GM12878 (cell line): ENCODE measurements around the gene GRIK5. TPM values are rescaled to one million over a fixed set of nuclear protein-coding genes. Genes with fewer than 3 reads are reported as not detected.

Experiments
- ATF7 ChIP-seq: fragments of 450-650 bp; IDR thresholded peaks from 2 replicates; pipeline ENCODE4 v1.6.1; 2016; ENCODE audit warnings: low read depth, mild to moderate bottlenecking
- BCL11A ChIP-seq: IDR thresholded peaks from 2 replicates; pipeline ENCODE4 v1.6.1; 2011; ENCODE audit warnings: low read depth, low read length
- BHLHE40 ChIP-seq, 2 experiments: fragments of 450-650 bp in 1 of 2; IDR thresholded peaks; 2 replicates each; pipeline ENCODE4 v1.6.1; 2011 to 2017; ENCODE audit warnings: low read depth in 2 of 2, borderline replicate concordance in 1 of 2, improper control_type of control experiment in 1 of 2, low read length in 1 of 2, mild to moderate bottlenecking in 1 of 2
- CHD1 ChIP-seq: IDR thresholded peaks from 2 replicates; pipeline ENCODE4 v1.6.1; 2012; ENCODE audit warnings: low read depth, low read length, improper control_type of control experiment
- EED ChIP-seq: sonication (generic); IDR thresholded peaks from 2 replicates; pipeline ENCODE4 v1.6.1; 2016; ENCODE audit warnings: antibody characterized with exemption, low read depth
- EGR1 ChIP-seq, 2 experiments: IDR thresholded peaks; 1 replicate in 1 of 2; 2 replicates in 1 of 2; pipeline ENCODE4 v1.6.1; 2011 to 2012; ENCODE audit warnings: low read depth in 2 of 2, low read length in 2 of 2, borderline replicate concordance in 1 of 2, mild to moderate bottlenecking in 1 of 2, moderate library complexity in 1 of 2
- IKZF1 ChIP-seq: fragments of 450-650 bp; conservative IDR thresholded peaks from 2 replicates; pipeline ENCODE4 v1.6.1; 2017; ENCODE audit warnings: antibody characterized with exemption, mild to moderate bottlenecking
- MYB ChIP-seq: fragments of 150-350 bp; IDR thresholded peaks from 2 replicates; pipeline ENCODE4 v1.6.1; 2014; ENCODE audit warnings: mild to moderate bottlenecking, low read depth, low read length, borderline replicate concordance
- NRF1 ChIP-seq: conservative IDR thresholded peaks from 2 replicates; pipeline ENCODE4 v1.6.1; 2011; ENCODE audit warnings: mild to moderate bottlenecking, low read depth, low read length, improper control_type of control experiment
- TCF12 ChIP-seq: IDR thresholded peaks from 2 replicates; pipeline ENCODE4 v1.6.1; 2011; ENCODE audit warnings: low read depth, mild to moderate bottlenecking, low read length
- polyA plus RNA-seq, 11 experiments: library from polyadenylated mRNA; depleted of rRNA in 4 of 11; unstranded in 6 of 11; stranded (reverse) in 5 of 11; fragments of >200 nt; fragmentation: Nextera tagmentation in 4 of 11; fragmentation: Illumina TruSeq in 1 of 11; extraction: Ambion mirVana in 4 of 11; extraction: Trizol in 1 of 11; gene quantifications; 1 replicate in 1 of 11; 2 replicates in 10 of 11; pipeline versions ENCODE4 v1.2.1 to v1.2.3, GENCODE V29; 2011 to 2016; ENCODE audit warnings: inconsistent platforms in 2 of 11, missing spikeins in 2 of 11, low read depth in 1 of 11
- total RNA-seq, 4 experiments: library from RNA; depleted of rRNA in 3 of 4; stranded (reverse); fragments of >200 nt in 3 of 4; fragmentation: Illumina TruSeq in 1 of 4; extraction: Trizol in 1 of 4; gene quantifications; 2 replicates each; pipeline versions ENCODE4 v1.2.1 to v1.2.3, GENCODE V29; 2013 to 2021
- TF ChIP-seq, protein P1 (sequence below), 3 experiments: IDR thresholded peaks in 2 of 3; conservative IDR thresholded peaks in 1 of 3; 2 replicates each; pipeline ENCODE4 v1.5.1; 2011; ENCODE audit warnings: low read depth in 3 of 3, low read length in 3 of 3, mild to moderate bottlenecking in 3 of 3, control low read depth in 2 of 3, moderate library complexity in 2 of 3, inconsistent platforms in 1 of 3, mixed read lengths in 1 of 3; ENCODE audit not compliant: control insufficient read depth in 2 of 3, insufficient read depth in 1 of 3; ENCODE audit errors: extremely low read depth in 1 of 3
- TF ChIP-seq, protein P2 (sequence below): IDR thresholded peaks from 2 replicates; pipeline ENCODE4 v1.6.1; 2011; ENCODE audit warnings: borderline replicate concordance, low read depth, mild to moderate bottlenecking, moderate library complexity, mixed read lengths, low read length; ENCODE audit not compliant: insufficient read depth; ENCODE audit errors: extremely low read length
- TF ChIP-seq, protein P3 (sequence below): fragments of 450-650 bp; formaldehyde crosslinking; IDR thresholded peaks from 2 replicates; pipeline ENCODE4 v1.5.0; 2022; ENCODE audit warnings: mild to moderate bottlenecking, missing genetic modification characterization
- TF ChIP-seq, protein P4 (sequence below): fragments of 450-650 bp; IDR thresholded peaks from 2 replicates; pipeline ENCODE4 v1.6.1; 2017; ENCODE audit warnings: mild to moderate bottlenecking, moderate library complexity
- TF ChIP-seq, protein P5 (sequence below): fragments of 450-650 bp; IDR thresholded peaks from 2 replicates; pipeline ENCODE4 v1.6.1; 2016; ENCODE audit warnings: mild to moderate bottlenecking

The GRIK5 gene
- total and polyA plus RNA-seq, 10 of the 15 experiments (the other 5 are each of a cell fraction or from before 2014, with no cell fraction given) = 0.03 to 0.23 (median 0.07) TPM; not detected in 3

DNA sequence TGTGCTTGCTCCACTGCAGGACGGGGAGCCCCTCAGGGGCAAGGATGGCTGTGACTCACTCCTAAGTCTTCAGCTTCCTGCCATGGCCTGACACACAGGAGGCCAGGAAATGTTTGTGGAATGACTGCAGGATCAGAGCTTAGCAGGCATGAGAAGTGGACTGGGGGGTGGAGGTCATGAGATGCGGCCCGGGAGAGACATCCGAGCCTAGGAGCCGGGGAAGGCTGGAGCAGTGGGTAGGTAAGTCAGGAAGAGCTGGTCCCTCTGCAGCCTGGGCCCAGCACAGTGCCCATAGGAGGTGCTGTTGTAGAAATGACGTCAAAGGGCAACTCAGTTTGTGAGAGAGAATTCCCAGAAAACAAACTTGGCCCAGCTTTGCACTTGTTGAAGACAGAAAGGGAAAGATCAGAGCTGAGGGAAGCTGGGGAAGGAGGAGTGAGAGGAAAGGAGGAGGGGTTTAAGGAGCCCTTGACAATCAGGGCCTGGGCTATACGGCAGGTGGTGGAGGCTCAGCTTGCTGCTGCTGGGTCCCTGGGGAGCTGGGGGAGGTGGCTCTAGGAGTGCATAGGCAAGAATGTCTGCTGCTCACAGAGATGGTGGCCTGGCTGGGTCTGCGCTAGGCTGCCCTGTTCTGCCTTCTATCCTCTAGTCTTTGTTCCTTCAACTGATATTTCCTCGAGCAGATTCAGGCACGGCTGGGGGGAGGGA, 43.8 kb upstream of the GRIK5 start (continued):
- TF ChIP-seq TCF12 (peak; percentile 94), IKZF1 (peak; percentile 66; the same call in 1 of the 2 replicates), ATF7 (peak; percentile 94), BCL11A (0 out of 2 replicates have a peak, but pooled peaks have one; percentile 4), EED (peak; percentile 53), CHD1 (no peak), NRF1 (no peak), EGR1 (IDR thresholded peaks at IDR 0.05; ENCODE audit: borderline replicate concordance in 1 of 2, low read depth in 2 of 2, low read length in 2 of 2) (no peak), BHLHE40 (IDR thresholded peaks at IDR 0.05; ENCODE audit: borderline replicate concordance in 1 of 2, low read depth in 2 of 2, low read length in 1 of 2) (peak in 1 of 2 experiments; percentile 21; a peak in 1 of 4 replicates), MYB (no peak)
- TF ChIP-seq, protein P1, sequence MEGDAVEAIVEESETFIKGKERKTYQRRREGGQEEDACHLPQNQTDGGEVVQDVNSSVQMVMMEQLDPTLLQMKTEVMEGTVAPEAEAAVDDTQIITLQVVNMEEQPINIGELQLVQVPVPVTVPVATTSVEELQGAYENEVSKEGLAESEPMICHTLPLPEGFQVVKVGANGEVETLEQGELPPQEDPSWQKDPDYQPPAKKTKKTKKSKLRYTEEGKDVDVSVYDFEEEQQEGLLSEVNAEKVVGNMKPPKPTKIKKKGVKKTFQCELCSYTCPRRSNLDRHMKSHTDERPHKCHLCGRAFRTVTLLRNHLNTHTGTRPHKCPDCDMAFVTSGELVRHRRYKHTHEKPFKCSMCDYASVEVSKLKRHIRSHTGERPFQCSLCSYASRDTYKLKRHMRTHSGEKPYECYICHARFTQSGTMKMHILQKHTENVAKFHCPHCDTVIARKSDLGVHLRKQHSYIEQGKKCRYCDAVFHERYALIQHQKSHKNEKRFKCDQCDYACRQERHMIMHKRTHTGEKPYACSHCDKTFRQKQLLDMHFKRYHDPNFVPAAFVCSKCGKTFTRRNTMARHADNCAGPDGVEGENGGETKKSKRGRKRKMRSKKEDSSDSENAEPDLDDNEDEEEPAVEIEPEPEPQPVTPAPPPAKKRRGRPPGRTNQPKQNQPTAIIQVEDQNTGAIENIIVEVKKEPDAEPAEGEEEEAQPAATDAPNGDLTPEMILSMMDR (IDR thresholded peaks at IDR 0.05 in 2 of 3, conservative IDR thresholded peaks at IDR 0.05 in 1 of 3; ENCODE audit: control insufficient read depth in 2 of 3, extremely low read depth in 1 of 3, insufficient read depth in 1 of 3, low read depth in 3 of 3, low read length in 3 of 3) = peak in 2 of 3 experiments; percentile 8 to 18; a peak in 1 of 6 replicates
- TF ChIP-seq, protein P2, sequence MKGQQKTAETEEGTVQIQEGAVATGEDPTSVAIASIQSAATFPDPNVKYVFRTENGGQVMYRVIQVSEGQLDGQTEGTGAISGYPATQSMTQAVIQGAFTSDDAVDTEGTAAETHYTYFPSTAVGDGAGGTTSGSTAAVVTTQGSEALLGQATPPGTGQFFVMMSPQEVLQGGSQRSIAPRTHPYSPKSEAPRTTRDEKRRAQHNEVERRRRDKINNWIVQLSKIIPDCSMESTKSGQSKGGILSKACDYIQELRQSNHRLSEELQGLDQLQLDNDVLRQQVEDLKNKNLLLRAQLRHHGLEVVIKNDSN = no peak
- TF ChIP-seq, protein P3, sequence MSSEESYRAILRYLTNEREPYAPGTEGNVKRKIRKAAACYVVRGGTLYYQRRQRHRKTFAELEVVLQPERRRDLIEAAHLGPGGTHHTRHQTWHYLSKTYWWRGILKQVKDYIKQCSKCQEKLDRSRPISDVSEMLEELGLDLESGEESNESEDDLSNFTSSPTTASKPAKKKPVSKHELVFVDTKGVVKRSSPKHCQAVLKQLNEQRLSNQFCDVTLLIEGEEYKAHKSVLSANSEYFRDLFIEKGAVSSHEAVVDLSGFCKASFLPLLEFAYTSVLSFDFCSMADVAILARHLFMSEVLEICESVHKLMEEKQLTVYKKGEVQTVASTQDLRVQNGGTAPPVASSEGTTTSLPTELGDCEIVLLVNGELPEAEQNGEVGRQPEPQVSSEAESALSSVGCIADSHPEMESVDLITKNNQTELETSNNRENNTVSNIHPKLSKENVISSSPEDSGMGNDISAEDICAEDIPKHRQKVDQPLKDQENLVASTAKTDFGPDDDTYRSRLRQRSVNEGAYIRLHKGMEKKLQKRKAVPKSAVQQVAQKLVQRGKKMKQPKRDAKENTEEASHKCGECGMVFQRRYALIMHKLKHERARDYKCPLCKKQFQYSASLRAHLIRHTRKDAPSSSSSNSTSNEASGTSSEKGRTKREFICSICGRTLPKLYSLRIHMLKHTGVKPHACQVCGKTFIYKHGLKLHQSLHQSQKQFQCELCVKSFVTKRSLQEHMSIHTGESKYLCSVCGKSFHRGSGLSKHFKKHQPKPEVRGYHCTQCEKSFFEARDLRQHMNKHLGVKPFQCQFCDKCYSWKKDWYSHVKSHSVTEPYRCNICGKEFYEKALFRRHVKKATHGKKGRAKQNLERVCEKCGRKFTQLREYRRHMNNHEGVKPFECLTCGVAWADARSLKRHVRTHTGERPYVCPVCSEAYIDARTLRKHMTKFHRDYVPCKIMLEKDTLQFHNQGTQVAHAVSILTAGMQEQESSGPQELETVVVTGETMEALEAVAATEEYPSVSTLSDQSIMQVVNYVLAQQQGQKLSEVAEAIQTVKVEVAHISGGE (CRISPR knock-in tag) = no peak
- TF ChIP-seq, protein P4, sequence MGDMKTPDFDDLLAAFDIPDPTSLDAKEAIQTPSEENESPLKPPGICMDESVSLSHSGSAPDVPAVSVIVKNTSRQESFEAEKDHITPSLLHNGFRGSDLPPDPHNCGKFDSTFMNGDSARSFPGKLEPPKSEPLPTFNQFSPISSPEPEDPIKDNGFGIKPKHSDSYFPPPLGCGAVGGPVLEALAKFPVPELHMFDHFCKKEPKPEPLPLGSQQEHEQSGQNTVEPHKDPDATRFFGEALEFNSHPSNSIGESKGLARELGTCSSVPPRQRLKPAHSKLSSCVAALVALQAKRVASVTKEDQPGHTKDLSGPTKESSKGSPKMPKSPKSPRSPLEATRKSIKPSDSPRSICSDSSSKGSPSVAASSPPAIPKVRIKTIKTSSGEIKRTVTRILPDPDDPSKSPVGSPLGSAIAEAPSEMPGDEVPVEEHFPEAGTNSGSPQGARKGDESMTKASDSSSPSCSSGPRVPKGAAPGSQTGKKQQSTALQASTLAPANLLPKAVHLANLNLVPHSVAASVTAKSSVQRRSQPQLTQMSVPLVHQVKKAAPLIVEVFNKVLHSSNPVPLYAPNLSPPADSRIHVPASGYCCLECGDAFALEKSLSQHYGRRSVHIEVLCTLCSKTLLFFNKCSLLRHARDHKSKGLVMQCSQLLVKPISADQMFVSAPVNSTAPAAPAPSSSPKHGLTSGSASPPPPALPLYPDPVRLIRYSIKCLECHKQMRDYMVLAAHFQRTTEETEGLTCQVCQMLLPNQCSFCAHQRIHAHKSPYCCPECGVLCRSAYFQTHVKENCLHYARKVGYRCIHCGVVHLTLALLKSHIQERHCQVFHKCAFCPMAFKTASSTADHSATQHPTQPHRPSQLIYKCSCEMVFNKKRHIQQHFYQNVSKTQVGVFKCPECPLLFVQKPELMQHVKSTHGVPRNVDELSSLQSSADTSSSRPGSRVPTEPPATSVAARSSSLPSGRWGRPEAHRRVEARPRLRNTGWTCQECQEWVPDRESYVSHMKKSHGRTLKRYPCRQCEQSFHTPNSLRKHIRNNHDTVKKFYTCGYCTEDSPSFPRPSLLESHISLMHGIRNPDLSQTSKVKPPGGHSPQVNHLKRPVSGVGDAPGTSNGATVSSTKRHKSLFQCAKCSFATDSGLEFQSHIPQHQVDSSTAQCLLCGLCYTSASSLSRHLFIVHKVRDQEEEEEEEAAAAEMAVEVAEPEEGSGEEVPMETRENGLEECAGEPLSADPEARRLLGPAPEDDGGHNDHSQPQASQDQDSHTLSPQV = no peak
- TF ChIP-seq, protein P5, sequence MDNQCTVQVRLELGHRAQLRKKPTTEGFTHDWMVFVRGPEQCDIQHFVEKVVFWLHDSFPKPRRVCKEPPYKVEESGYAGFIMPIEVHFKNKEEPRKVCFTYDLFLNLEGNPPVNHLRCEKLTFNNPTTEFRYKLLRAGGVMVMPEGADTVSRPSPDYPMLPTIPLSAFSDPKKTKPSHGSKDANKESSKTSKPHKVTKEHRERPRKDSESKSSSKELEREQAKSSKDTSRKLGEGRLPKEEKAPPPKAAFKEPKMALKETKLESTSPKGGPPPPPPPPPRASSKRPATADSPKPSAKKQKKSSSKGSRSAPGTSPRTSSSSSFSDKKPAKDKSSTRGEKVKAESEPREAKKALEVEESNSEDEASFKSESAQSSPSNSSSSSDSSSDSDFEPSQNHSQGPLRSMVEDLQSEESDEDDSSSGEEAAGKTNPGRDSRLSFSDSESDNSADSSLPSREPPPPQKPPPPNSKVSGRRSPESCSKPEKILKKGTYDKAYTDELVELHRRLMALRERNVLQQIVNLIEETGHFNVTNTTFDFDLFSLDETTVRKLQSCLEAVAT = 0 out of 2 replicates have a peak, but pooled peaks have one; percentile 45
